Panc1 (cell line): ENCODE measurements around the gene MYLK3. TPM values are rescaled to one million over a fixed set of nuclear protein-coding genes. Genes with fewer than 3 reads are reported as not detected.
"Not testable (repeated sequence)": the region's sequence is repeated elsewhere in the genome, so short reads cannot be mapped to it uniquely, and the experiment has no call there.

ENCODE experiments used
- ATAC-seq: fragments of 200-7000 bp; cut with Tn5 transposase; 2 replicates; pipeline ENCODE4 v1.9.1; 2020; ENCODE audit warnings: mild to moderate bottlenecking, moderate library complexity
- BruUV-seq: library from RNA; stranded (reverse); fragments of 400-500 nt; replicated peaks from 2 replicates; lab custom pipeline; 2021; lab: Mats Ljungman, UMichigan
- CTCF ChIA-PET: fragments of 300-600 bp; sonication (Branson Sonifier 250); formaldehyde crosslinking; loops from one replicate; lab custom pipeline; 2022; ENCODE audit warnings: antibody characterized with exemption; lab: Charles Lee
- POLR2A ChIA-PET: fragments of 300-600 bp; sonication (Branson Sonifier 250); formaldehyde crosslinking; loops from one replicate; lab custom pipeline; 2022; ENCODE audit warnings: antibody characterized with exemption; lab: Charles Lee
- DNase-seq: peaks from one replicate; pipeline ENCODE4 v3.0.0-alpha.2; 2010; ENCODE audit warnings: low read depth, low spot score
- H3K27ac ChIP-seq: 2 replicates; pipeline ENCODE4 v1.5.1; 2011; ENCODE audit warnings: mild to moderate bottlenecking, low read length, inconsistent platforms
- H3K27me3 ChIP-seq: fragments of 200-500 bp; sonication (Bioruptor generic); 2 replicates; pipeline ENCODE4 v1.6.0; 2014; ENCODE audit warnings: low read length, inconsistent platforms; ENCODE audit not compliant: control insufficient read depth, insufficient read depth
- H3K36me3 ChIP-seq: fragments of 200-500 bp; sonication (Bioruptor generic); 2 replicates; pipeline ENCODE4 v1.5.1; 2014; ENCODE audit warnings: inconsistent platforms, mild to moderate bottlenecking, low read length, moderate library complexity; ENCODE audit not compliant: control insufficient read depth, insufficient read depth
- H3K4me1 ChIP-seq: 2 replicates; pipeline ENCODE4 v1.5.1; 2011; ENCODE audit warnings: inconsistent platforms, mild to moderate bottlenecking, low read length, moderate library complexity; ENCODE audit not compliant: control insufficient read depth, insufficient read depth
- H3K4me3 ChIP-seq, 2 experiments: 2 replicates each; pipeline ENCODE4 v1.5.1; 2011 to 2012; ENCODE audit warnings: low read depth in 2 of 2, low read length in 2 of 2, mild to moderate bottlenecking in 2 of 2, inconsistent platforms in 1 of 2, moderate library complexity in 1 of 2
- H3K9me3 ChIP-seq: fragments of 200-500 bp; sonication (Bioruptor generic); 2 replicates; pipeline ENCODE4 v1.5.1; 2014; ENCODE audit warnings: low read depth, mild to moderate bottlenecking, inconsistent platforms, low read length, moderate library complexity; ENCODE audit not compliant: control insufficient read depth, insufficient read depth
- POLR2AphosphoS5 ChIP-seq: IDR thresholded peaks from 2 replicates; pipeline ENCODE4 v1.6.1; 2012; ENCODE audit warnings: mild to moderate bottlenecking, low read depth, low read length, moderate library complexity
- SIN3A ChIP-seq: IDR thresholded peaks from 2 replicates; pipeline ENCODE4 v1.6.1; 2012; ENCODE audit warnings: low read depth, mild to moderate bottlenecking, low read length, moderate library complexity, borderline replicate concordance; ENCODE audit not compliant: insufficient read depth
- TCF7L2 ChIP-seq: IDR thresholded peaks from 2 replicates; pipeline ENCODE4 v1.6.1; 2011; ENCODE audit warnings: mild to moderate bottlenecking, low read depth, low read length, inconsistent platforms
- in situ Hi-C: cut with HindIII; loops from 2 replicates; pipeline ENCODE4 v1.10.0; 2016; ENCODE audit warnings: low sequenced_read_pairs, low pct_unique_long_range_greater_than_20kb
- intact Hi-C: fragments of 100-400 bp; cut with micrococcal nuclease; formaldehyde crosslinking; loops from one replicate; pipeline ENCODE4 v1.10.0; 2022; ENCODE audit not compliant: unreplicated experiment
- total RNA-seq: library from RNA; stranded (reverse); gene quantifications from one replicate; pipeline ENCODE4 v1.2.1, GENCODE V29; 2021; ENCODE audit not compliant: unreplicated experiment
- TF ChIP-seq, protein P1 (sequence below): fragments of 450-650 bp; IDR thresholded peaks from 2 replicates; pipeline ENCODE4 v1.5.1; 2017; ENCODE audit warnings: mild to moderate bottlenecking
- TF ChIP-seq, protein P2 (sequence below), 2 experiments: IDR thresholded peaks; 2 replicates each; pipeline ENCODE4 v1.6.1; 2011 to 2012; ENCODE audit warnings: low read depth in 2 of 2, control low read depth in 1 of 2, low read length in 1 of 2, mild to moderate bottlenecking in 1 of 2, moderate library complexity in 1 of 2; ENCODE audit not compliant: insufficient read depth in 1 of 2

MYLK3 gene
- total RNA-seq, 1 experiment from 2014 or later: 0.31 TPM

- BruUV-seq: no TSS peak
- Histone ChIP-seq H3K27ac (no peak overlapping the region; the same call in 1 of the 2 replicates), H3K4me3 (peak overlapping the region; percentile 85 to 94), H3K4me1 (peaks cover 25% of the 10 kb centered on the region), H3K27me3 (no peaks in the 10 kb centered on the region), H3K9me3 (no peaks in the 10 kb centered on the region), H3K36me3 (peaks cover 2% of the 10 kb centered on the region; the same call in 1 of the 2 replicates)
- DNase-seq: no peak
- intact Hi-C loops (loop anchor here (5.0 kb wide), 1 partner anchor 105 kb away; no protein-coding TSS in a partner anchor), in situ Hi-C loops (no loop called here)
- TF ChIP-seq POLR2AphosphoS5 (no peak), SIN3A (no peak), TCF7L2 (no peak)
- TF ChIP-seq, protein P1, sequence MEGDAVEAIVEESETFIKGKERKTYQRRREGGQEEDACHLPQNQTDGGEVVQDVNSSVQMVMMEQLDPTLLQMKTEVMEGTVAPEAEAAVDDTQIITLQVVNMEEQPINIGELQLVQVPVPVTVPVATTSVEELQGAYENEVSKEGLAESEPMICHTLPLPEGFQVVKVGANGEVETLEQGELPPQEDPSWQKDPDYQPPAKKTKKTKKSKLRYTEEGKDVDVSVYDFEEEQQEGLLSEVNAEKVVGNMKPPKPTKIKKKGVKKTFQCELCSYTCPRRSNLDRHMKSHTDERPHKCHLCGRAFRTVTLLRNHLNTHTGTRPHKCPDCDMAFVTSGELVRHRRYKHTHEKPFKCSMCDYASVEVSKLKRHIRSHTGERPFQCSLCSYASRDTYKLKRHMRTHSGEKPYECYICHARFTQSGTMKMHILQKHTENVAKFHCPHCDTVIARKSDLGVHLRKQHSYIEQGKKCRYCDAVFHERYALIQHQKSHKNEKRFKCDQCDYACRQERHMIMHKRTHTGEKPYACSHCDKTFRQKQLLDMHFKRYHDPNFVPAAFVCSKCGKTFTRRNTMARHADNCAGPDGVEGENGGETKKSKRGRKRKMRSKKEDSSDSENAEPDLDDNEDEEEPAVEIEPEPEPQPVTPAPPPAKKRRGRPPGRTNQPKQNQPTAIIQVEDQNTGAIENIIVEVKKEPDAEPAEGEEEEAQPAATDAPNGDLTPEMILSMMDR: no peak
- TF ChIP-seq, protein P2, sequence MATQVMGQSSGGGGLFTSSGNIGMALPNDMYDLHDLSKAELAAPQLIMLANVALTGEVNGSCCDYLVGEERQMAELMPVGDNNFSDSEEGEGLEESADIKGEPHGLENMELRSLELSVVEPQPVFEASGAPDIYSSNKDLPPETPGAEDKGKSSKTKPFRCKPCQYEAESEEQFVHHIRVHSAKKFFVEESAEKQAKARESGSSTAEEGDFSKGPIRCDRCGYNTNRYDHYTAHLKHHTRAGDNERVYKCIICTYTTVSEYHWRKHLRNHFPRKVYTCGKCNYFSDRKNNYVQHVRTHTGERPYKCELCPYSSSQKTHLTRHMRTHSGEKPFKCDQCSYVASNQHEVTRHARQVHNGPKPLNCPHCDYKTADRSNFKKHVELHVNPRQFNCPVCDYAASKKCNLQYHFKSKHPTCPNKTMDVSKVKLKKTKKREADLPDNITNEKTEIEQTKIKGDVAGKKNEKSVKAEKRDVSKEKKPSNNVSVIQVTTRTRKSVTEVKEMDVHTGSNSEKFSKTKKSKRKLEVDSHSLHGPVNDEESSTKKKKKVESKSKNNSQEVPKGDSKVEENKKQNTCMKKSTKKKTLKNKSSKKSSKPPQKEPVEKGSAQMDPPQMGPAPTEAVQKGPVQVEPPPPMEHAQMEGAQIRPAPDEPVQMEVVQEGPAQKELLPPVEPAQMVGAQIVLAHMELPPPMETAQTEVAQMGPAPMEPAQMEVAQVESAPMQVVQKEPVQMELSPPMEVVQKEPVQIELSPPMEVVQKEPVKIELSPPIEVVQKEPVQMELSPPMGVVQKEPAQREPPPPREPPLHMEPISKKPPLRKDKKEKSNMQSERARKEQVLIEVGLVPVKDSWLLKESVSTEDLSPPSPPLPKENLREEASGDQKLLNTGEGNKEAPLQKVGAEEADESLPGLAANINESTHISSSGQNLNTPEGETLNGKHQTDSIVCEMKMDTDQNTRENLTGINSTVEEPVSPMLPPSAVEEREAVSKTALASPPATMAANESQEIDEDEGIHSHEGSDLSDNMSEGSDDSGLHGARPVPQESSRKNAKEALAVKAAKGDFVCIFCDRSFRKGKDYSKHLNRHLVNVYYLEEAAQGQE (IDR thresholded peaks at IDR 0.05; ENCODE audit: insufficient read depth in 1 of 2, low read depth in 2 of 2, low read length in 1 of 2): no peak
- ChIA-PET CTCF (no interaction called here), POLR2A (interaction anchor here (0.6 kb wide), 1 partner anchor 17 kb away, joined by 3 read pairs; no protein-coding TSS in a partner anchor)
- no peak for ATAC-seq
These were observed 61.2 kb downstream of the MYLK3 start for GRCh38 chr16:46686815-46687473.

GRCh38 chr16:46681867-46682266, 66.3 kb downstream of the MYLK3 start:
- H3K9me3 ChIP-seq, H3K27ac ChIP-seq, H3K4me3 ChIP-seq, H3K36me3 ChIP-seq, DNase-seq, H3K4me1 ChIP-seq, POLR2A ChIA-PET, H3K27me3 ChIP-seq, ATAC-seq, intact Hi-C loops, CTCF ChIA-PET, BruUV-seq, in situ Hi-C loops: not testable (repeated sequence)

- DNase-seq, H3K27ac ChIP-seq, ATAC-seq, H3K4me3 ChIP-seq, H3K27me3 ChIP-seq, POLR2A ChIA-PET, H3K4me1 ChIP-seq, in situ Hi-C loops, intact Hi-C loops, H3K9me3 ChIP-seq, H3K36me3 ChIP-seq: not testable (repeated sequence)
- TSS peak; percentile 32 for BruUV-seq
- CTCF ChIA-PET: interaction anchor here (0.6 kb wide), 1 partner anchor 123 kb away, joined by 3 read pairs; no protein-coding TSS in a partner anchor
These were observed 70.2 kb downstream of the MYLK3 start for GRCh38 chr16:46677943-46678342.
